Measurements from ENCODE around the gene EIF2B2. TPM values are rescaled to one million over a fixed set of nuclear protein-coding genes. Genes with fewer than 3 reads are reported as not detected.
"Not testable (repeated sequence)": the region's sequence is repeated elsewhere in the genome, so short reads cannot be mapped to it uniquely, and the experiment has no call there.

EIF2B2 gene
- total RNA-seq, 2 donors from 2014 or later: 36.5 to 48.1 TPM

- intact Hi-C loops (cut with DNase I, micrococcal nuclease): no loop called here
- ATAC-seq (no peak), DNase-seq (no peak)
Observed at GRCh38 chr14:74983343-74983742, 19.4 kb upstream of the EIF2B2 start.

GRCh38 chr14:74984236-74985027, 18.3 kb upstream of the EIF2B2 start:
- no peak for DNase-seq

DNA sequence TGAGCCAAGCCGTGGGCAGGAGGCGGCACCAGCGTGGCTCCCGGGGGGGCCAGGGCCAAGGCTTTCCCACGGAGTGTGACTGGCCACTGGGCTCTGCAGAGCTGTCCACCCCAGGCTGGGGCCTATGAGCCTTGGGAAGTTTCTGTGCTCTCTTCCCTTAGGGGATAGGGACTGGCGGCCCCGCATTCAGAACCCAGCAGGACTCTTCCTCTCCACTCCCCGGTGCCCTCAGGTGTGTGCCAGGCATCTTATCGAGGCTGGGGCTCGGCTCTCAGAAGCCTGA, 17.8 kb upstream of the EIF2B2 start:
- no peak for ATAC-seq
- no peak for DNase-seq
- intact Hi-C loops (cut with DNase I, micrococcal nuclease): no loop called here

More at GRCh38 chr14:74984236-74985027, 18.3 kb upstream of the EIF2B2 start:
- no peak for ATAC-seq
- intact Hi-C loops (cut with DNase I, micrococcal nuclease): no loop called here

GRCh38 chr14:74985806-74986205, 16.9 kb upstream of the EIF2B2 start:
- ATAC-seq (no peak), DNase-seq (no peak)
- intact Hi-C loops (cut with DNase I, micrococcal nuclease): no loop called here

GRCh38 chr14:74988131-74988530, 14.6 kb upstream of the EIF2B2 start:
- intact Hi-C loops (cut with DNase I, micrococcal nuclease): no loop called here
- DNase-seq (no peak), ATAC-seq (no peak)

DNA sequence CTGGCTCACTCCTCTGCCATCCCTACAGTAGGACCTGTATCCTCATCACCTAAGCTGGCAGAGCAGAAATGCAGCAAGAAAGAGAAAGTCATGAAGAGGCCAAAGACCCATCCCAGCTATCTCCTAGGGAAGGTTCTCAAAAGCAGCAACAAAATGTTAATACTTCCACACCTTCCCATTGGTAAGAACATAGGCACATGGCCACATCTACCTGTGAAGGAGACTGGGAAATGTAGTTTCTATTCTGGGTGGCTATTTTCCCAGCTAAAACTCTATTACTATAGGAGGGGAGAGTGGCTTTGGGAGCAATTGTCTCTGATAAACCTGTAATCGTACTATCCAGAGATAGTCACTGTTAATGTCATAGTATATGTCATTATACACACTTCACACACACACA, 13.7 kb upstream of the EIF2B2 start:
- DNase-seq (no peak), ATAC-seq (no peak)
- intact Hi-C loops (cut with DNase I, micrococcal nuclease): no loop called here

DNA sequence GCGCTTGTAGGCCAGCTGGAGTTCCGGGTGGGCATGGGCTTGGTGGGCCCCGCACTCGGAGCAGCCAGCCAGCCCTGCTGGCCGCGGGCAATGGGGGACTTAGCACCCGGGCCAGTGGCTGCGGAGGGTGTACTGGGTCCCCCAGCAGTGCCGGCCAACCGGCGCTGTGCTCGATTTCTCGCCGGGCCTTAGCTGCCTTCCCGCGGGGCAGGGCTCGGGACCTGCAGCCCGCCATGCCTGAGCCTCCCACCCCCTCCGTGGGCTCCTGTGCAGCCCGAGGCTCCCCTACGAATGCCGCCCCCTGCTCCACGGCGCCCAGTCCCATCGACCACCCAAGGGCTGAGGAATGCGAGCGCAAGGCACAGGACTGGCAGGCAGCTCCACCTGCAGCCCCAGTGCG, 8.5 kb upstream of the EIF2B2 start:
- DNase-seq; ATAC-seq; intact Hi-C loops (cut with DNase I, micrococcal nuclease): not testable (repeated sequence)

DNA sequence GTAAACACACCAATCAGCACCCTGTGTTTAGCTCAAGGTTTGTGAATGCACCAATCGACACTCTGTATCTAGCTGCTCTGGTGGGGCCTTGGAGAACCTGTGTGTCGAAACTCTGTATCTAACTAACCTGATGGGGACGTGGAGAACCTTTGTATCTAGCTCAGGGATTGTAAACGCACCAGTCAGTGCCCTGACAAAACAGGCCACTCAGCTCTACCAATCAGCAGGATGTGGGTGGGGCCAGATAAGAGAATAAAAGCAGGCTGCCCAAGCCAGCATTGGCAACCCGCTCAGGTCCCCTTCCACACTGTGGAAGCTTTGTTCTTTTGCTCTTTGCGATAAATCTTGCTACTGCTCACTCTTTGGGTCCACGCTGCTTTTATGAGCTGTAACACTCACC, 6.9 kb upstream of the EIF2B2 start:
- ATAC-seq; intact Hi-C loops (cut with DNase I, micrococcal nuclease); DNase-seq: not testable (repeated sequence)

- intact Hi-C loops (cut with DNase I, micrococcal nuclease): no loop called here
- no peak for DNase-seq
- no peak for ATAC-seq
Observed at GRCh38 chr14:75001261-75001660, 1.5 kb upstream of the EIF2B2 start.

DNA sequence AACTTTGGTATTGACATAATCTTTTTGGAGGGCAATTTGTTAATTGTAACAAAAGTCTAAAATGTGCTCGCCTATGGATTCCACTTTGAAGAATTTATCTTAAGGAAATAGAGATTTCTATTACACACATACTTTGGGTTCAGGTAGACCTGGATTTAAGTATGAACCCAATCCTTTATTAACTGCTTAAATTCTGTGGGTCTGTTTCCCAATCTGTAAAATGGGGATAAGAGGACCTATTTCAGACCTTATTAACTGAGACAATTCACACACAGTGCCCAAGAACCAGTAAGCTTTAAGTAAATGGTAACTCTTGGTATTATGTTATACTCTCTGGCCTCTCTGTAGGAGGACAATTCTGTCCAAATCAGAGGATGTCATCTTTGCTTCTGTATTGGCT, 822 bp upstream of the EIF2B2 start:
- no peak for ATAC-seq
- intact Hi-C loops (cut with DNase I, micrococcal nuclease): no loop called here
- no peak for DNase-seq

DNA sequence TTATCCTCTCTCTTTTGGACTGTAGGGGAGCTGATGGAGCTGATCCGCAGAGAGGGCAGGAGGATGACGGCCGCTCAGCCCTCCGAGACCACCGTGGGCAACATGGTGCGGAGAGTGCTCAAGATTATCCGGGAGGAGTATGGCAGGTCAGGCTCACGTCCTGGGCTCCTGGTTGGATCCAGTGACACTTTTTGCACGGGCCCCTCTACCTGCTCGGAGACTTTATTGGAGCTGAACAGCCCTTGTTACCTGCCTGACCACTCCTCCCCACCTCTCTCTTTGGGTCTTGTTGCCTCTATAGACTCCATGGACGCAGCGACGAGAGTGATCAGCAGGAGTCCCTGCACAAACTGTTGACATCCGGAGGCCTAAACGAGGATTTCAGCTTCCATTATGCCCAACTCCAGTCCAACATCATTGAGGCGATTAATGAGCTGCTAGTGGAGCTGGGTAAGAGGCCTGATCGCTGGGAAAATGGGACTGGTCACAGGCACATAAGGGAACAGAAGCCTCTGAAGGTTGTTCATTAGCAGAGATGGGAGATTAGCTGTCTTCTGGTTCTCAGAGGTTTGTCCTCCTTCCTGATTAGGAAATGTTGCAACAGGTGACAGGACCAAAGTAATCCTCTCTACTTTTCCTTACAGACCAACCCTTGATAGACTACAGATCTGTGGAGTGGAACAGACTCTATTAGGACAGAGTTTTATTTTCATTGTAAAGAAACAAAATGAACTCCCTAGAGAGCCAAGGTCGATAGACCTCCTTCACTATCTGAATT, 718 bp downstream of the EIF2B2 start:
- intact Hi-C loops (cut with DNase I, micrococcal nuclease): no loop called here
- DNase-seq (no peak), ATAC-seq (peak; percentile 13)

GRCh38 chr14:75005357-75005756, 2.6 kb downstream of the EIF2B2 start:
- DNase-seq (no peak), ATAC-seq (no peak)
- intact Hi-C loops (cut with DNase I, micrococcal nuclease): no loop called here

DNA sequence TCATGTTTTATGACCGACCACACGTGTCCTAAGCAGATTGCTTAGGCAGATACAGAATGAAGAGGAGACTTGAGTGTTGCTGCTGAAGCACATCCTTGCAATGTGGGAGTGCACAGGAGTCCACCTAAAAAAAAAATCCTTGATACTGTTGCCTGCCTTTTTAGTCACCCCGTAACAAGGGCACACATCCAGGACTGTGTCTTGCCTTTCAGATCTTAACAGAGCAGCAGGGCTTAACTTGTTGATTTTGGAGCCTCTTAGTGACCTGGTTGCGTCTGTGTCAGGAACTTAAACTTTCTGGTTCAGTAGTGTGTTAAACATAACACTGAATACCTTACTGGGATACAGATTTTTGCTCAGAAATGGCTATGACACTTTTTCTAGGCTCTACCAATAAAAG, 6.5 kb downstream of the EIF2B2 start:
- ATAC-seq (peak; percentile 11), DNase-seq (no peak)
- intact Hi-C loops (cut with DNase I, micrococcal nuclease): no loop called here

DNA sequence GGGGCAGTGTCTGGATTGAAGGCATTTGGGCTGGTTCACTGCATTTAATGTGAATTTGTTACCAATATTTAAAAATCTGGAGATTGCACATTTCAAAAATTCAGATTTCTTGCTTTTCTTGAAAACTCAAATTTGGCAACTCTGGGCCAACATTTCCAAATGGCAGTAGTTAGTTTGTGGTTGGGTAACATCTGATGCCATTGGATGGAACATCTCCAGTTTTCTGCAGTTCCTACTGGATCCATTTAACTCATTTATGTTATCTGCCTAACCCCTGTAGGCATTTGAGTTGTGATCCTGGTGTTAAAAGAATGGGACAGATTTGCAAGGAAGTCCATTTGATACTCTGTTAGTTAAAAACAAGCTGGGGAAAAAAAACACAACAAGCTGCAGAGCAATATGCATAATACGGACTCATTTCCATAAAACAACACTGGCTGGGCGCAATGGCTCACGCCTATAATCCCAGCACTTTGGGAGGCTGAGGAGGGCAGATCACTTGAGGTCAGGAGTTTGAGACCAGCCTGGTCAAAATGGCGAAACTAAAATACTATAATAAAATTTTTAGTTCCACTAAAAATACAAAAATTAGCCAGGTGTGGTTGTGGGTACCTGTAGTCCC, 7.9 kb downstream of the EIF2B2 start:
- intact Hi-C loops (cut with DNase I, micrococcal nuclease): no loop called here
- ATAC-seq: no peak
- no peak for DNase-seq

DNA sequence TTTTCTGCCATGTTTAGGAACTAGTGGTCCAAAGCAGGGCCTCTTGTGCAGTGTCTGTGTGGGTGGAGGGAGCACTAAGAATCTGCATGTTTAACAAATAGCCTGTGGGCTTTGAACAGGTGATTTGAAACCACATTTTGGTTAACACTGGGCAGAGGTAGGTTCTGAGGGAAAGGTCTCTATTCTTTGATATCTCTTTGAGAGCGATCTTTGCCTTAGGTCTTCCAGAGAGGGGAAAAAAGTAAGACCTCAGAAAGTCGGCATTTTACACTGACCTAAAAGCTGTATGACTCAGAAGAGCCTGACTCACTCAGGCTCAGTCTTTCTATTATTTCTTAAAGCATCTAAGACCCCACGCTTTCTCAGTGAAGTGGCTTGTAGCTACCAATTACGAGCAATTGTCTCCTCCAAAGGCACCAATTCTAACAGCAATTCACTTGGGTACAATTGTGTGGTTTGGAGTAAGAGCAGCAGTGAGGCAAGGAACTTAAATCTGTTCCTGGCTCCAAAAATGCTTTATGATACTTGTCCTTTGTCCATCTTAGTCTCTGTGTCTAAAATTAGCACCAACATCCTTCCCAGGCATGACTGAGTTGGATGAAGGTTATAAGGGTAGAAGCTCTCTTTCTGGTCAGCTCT, 8.8 kb downstream of the EIF2B2 start:
- ATAC-seq (no peak), DNase-seq (no peak)
- intact Hi-C loops (cut with DNase I, micrococcal nuclease): no loop called here

DNA sequence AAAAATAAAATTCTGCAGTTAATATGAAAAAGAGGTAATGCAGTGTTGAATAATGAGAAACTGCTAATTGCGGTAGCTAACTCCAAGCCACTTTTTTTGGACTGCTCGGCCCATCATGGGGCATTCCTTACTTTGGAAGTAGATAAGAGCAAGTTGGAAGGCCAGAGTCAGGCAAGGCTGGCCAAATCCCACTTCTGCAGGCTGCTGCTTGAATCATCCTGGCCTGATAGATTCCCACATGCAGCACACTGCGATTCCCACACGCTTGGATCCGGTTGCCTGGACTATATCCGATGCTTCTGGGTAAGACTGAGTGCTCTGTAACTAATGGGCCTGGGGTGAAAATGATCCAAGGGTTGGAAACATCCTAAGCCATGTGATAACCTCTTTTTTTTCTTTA, 10.6 kb downstream of the EIF2B2 start:
- intact Hi-C loops (cut with DNase I, micrococcal nuclease): no loop called here
- ATAC-seq (peak; percentile 11), DNase-seq (no peak)

DNA sequence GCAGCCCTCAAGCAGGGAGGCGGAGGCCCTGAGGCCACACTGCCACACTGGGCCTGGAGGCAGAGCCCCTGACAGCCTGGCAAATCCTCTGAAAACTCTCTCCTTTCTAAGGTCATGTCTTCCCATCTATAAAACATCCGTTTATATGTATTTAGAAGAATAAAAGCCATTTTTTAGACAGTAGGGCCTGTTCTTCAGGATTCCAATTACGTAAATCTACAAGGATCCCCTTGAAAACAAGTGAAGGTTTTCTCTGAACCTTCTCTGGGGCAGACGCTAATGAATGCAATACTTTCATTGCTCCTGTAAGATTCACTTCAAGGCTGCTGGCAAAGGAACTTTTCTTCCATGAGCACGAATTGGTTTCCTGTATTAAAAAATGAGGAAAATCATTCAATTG, 12.8 kb downstream of the EIF2B2 start:
- DNase-seq (no peak), ATAC-seq (no peak)
- intact Hi-C loops (cut with DNase I, micrococcal nuclease): no loop called here

- DNase-seq (no peak), ATAC-seq (no peak)
- intact Hi-C loops (cut with DNase I, micrococcal nuclease): no loop called here
Observed at GRCh38 chr14:75016815-75017214, 14.1 kb downstream of the EIF2B2 start.

GRCh38 chr14:75018694-75019093, 16.0 kb downstream of the EIF2B2 start:
- intact Hi-C loops (cut with DNase I, micrococcal nuclease): no loop called here
- ATAC-seq: peak; percentile 96
- DNase-seq: peak; percentile 25 to 59

DNA sequence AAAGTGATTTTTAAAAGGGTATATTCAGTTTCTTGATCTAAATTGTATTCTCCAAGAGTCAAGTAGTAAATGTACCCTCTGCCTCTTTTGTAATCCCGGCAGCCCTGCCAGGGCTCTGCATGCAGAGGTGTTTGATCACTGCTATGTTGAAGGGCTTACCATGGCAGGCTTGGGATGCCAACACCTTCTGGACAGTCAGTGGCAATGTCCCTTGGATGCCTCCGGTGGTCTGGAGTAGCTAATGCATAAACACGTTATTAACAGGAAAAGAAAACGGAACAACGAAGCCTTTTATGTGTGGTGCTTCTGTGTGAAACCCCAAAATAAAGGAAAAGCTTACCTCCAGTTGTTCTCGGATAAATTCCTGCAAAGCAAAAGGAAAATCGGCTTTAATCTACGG, 19.9 kb downstream of the EIF2B2 start:
- intact Hi-C loops (cut with DNase I, micrococcal nuclease): no loop called here
- ATAC-seq (no peak), DNase-seq (no peak)

All from left colon (tissue), 2 donors.